Measurements from ENCODE around the gene RIOK1. TPM values are rescaled to one million over a fixed set of nuclear protein-coding genes. Genes with fewer than 3 reads are reported as not detected.

The RIOK1 gene
- total RNA-seq, 1 donor from 2014 or later: 21.6 TPM

GRCh38 chr6:7463785-7464184, 74.2 kb downstream of the RIOK1 start:
- intact Hi-C loops (cut with DNase I): no loop called here
- no peak overlapping the region for H3K4me3 ChIP-seq

GRCh38 chr6:7467007-7467897, 77.6 kb downstream of the RIOK1 start:
- DNase-seq (ENCODE audit: extremely low spot score in 2 of 2): no peak
- intact Hi-C loops (cut with DNase I): no loop called here

More at GRCh38 chr6:7463785-7464184, 74.2 kb downstream of the RIOK1 start:
- no peak for DNase-seq (ENCODE audit: extremely low spot score in 2 of 2)
- no peaks in the 10 kb centered on the region for H3K9me3 ChIP-seq
- TF ChIP-seq POLR2AphosphoS5 (IDR thresholded peaks at IDR 0.05; ENCODE audit: insufficient read depth in 1 of 2, low read depth in 1 of 2) (no peak), POLR2A (IDR thresholded peaks at IDR 0.05) (no peak)
- TF ChIP-seq, protein P1, sequence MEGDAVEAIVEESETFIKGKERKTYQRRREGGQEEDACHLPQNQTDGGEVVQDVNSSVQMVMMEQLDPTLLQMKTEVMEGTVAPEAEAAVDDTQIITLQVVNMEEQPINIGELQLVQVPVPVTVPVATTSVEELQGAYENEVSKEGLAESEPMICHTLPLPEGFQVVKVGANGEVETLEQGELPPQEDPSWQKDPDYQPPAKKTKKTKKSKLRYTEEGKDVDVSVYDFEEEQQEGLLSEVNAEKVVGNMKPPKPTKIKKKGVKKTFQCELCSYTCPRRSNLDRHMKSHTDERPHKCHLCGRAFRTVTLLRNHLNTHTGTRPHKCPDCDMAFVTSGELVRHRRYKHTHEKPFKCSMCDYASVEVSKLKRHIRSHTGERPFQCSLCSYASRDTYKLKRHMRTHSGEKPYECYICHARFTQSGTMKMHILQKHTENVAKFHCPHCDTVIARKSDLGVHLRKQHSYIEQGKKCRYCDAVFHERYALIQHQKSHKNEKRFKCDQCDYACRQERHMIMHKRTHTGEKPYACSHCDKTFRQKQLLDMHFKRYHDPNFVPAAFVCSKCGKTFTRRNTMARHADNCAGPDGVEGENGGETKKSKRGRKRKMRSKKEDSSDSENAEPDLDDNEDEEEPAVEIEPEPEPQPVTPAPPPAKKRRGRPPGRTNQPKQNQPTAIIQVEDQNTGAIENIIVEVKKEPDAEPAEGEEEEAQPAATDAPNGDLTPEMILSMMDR (IDR thresholded peaks at IDR 0.05): no peak
- no peak overlapping the region for H3K27ac ChIP-seq
- no peaks in the 10 kb centered on the region for H3K36me3 ChIP-seq
- no peaks in the 10 kb centered on the region for H3K27me3 ChIP-seq
- peaks cover 5% of the 10 kb centered on the region for H3K4me1 ChIP-seq

More at GRCh38 chr6:7467007-7467897, 77.6 kb downstream of the RIOK1 start:
- H3K4me1 ChIP-seq: peaks cover 5% of the 10 kb centered on the region
- H3K9me3 ChIP-seq: no peaks in the 10 kb centered on the region
- no peak overlapping the region for H3K4me3 ChIP-seq
- no peaks in the 10 kb centered on the region for H3K27me3 ChIP-seq
- no peaks in the 10 kb centered on the region for H3K36me3 ChIP-seq
- no peak for TF ChIP-seq POLR2A (IDR thresholded peaks at IDR 0.05)
- no peak for TF ChIP-seq POLR2AphosphoS5 (IDR thresholded peaks at IDR 0.05; ENCODE audit: insufficient read depth in 1 of 2, low read depth in 1 of 2)
- TF ChIP-seq, protein P1 (IDR thresholded peaks at IDR 0.05): no peak
- no peak overlapping the region for H3K27ac ChIP-seq

Other genes with a start within 250 kb of the RIOK1 start
- gene SSR1, start 76.6 kb upstream of the RIOK1 start, total RNA-seq: 48.1 TPM
- gene CAGE1, start 66 bp upstream of the RIOK1 start, total RNA-seq: not detected
- gene DSP, start 151.9 kb downstream of the RIOK1 start, total RNA-seq: 802 TPM
- 9.6 TPM for gene SNRNP48, start 200.4 kb downstream of the RIOK1 start, total RNA-seq

All from vagina (tissue), 2 donors.